ENCODE results near the gene DIP2B.

DIP2B gene

DNA sequence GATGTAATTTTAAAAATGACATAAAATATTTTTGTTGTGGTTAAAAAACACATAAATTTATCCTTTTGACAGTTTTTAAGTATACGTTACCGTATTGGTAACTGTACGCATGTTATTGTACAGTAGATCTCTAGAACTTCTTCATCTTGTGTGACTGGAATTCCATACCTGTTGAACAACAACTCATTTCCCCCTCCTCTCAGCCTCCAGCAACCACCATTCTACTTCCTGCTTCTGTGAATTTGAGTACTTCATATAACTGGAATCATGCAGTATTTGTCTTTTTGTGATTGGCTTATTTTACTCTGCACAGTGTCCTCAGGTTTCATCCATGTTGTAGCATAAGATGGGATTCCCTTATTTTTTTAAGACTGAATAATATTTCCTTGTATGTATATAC lies 145.5 kb downstream of the DIP2B start:
- TF ChIP-seq GATA3 (IDR thresholded peaks at IDR 0.05; ENCODE audit: low read depth, low read length), result no peak
- no peak for TF ChIP-seq GATA2 (IDR thresholded peaks at IDR 0.05; ENCODE audit: low read depth, low read length)

DNA sequence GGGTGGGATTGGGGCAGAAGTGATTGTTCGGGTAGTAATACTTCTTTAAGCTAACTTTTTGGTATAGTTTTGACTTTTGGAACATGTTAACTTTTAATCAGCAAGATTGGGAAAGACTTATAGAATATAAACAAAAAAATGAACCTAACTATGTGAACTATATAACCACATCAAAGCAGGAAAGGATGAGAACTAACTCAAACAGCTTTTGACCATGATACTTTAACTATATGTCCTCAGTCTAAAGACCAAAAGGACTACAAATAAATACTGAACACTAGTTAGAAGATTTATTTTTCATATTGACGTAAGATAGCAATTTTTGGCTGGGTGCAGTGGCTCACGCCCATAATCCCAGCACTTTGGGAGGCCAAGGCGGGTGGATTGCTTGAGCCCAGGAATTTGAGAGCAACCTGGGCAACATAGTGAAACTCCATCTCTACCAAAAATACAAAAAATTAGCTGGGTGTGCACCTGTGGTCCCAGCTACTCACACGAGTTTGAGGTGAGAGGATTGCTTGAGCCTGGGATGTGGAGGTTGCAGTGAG lies 150.7 kb downstream of the DIP2B start:
- TF ChIP-seq GATA2 (IDR thresholded peaks at IDR 0.05; ENCODE audit: low read depth, low read length) (no peak), GATA3 (IDR thresholded peaks at IDR 0.05; ENCODE audit: low read depth, low read length) (no peak)

DNA sequence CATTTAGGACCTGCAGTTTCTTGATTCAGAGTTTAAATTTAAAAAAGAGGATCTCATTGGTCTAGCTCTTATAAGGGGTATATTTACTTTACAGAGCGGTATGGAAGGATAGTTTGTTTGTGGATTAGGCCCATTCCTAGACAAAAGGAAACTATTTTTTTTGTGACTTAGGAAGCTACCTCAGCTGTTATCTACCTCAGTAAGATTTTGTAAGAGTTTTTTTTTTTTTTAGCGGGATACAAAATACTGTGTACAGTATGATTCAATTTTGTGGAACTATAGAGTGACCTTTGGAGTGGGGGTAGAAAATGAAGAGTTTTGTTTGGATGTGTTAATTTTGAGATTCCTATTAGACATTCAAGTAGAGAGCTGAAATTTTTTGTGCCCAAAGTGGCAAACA lies 154.5 kb downstream of the DIP2B start:
- TF ChIP-seq GATA3 (IDR thresholded peaks at IDR 0.05; ENCODE audit: low read depth, low read length), result no peak
- TF ChIP-seq GATA2 (IDR thresholded peaks at IDR 0.05; ENCODE audit: low read depth, low read length), result no peak

DNA sequence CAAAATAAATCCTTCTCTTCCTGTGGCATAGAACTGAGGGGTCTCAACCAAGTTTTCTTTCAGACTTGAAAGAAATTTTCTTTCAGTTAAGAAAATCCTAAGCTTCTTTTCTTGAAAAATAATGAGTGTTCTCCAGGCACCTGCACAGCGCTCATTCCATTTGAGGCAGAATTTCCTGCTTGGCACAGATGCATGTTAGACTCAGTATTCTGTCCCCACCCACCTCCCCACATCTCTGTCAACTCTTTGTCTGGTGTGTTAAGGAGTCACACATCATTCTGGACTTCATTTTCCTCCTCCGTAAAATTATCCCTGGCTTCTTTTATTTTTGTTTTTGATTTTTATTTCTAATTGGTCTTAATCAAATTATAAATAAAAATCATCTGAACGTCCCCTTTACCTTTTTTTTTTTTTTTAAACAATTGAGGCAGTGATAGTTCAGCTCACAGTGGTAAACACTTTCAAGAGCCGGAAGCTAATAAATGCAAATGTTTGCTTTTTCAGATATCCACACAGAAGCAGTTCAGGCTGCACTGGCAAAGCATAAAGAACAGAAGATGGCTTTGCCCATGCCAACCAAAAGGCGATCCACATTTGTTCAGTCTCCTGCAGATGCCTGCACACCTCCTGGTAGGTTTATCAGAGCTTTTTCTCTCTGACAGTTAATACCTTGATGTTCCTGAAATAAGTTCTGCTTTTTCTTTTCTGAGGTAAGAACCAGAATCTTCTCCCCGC lies 155.1 kb downstream of the DIP2B start:
- TF ChIP-seq GATA2 (IDR thresholded peaks at IDR 0.05; ENCODE audit: low read depth, low read length) (no peak), GATA3 (IDR thresholded peaks at IDR 0.05; ENCODE audit: low read depth, low read length) (no peak)

DNA sequence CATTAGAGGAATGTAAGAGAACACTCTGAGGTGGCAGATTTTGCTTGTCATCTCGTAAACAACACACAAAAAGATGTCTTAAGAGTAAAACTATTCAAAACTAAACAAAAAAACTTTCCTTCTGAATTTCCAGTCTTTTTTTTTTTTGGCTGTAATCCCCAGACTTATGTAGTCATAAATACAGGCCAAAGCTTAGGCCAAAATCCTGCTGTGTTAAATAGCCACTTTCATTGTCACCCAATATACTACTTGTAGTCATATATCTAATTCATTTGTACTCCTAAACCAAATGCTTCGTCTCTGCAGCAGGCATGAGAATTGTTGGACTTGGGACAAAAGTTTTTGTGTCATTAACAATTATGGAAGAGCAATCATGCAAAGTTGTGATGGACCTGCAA lies 155.6 kb downstream of the DIP2B start:
- TF ChIP-seq GATA3 (IDR thresholded peaks at IDR 0.05; ENCODE audit: low read depth, low read length) (no peak), GATA2 (IDR thresholded peaks at IDR 0.05; ENCODE audit: low read depth, low read length) (no peak)

DNA sequence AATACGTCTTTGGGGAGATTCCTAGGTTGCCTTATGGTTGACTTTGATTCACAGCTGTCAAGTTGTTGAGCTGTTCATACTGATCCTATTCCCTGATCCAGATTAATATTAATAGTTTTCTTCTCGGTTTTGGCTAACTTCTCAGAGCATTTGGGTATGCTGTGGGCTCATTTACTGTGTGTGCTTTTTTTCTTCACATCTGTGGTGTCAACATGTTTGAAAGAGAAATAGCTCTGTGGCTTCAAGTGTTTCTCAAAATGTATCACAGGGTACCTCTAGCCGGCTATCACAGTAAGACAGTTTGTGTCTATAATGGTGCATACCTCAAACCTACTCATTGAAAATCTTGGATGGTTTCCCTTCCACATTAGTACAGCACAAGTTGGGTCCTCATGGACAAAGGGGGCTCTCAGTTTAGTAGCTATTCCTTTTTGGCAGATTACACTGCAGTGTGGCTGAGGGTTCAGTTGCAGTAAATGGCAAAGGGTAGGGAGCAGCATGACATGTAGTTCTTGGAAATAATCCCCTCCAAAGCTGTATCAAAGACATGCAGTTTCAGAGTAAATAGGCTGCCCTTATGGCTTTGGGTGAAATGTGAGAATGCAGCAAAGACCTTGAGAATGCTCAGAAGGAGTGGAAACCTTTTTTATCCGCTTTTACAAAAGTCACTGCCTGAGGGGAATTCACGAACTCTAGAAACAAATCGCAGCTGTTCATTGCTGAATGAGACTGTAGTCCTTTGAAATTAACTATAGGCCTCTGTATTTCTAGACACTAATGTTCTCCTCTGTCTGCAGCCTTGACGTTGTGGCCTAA lies 156.7 kb downstream of the DIP2B start:
- no peak for TF ChIP-seq GATA2 (IDR thresholded peaks at IDR 0.05; ENCODE audit: low read depth, low read length)
- TF ChIP-seq GATA3 (IDR thresholded peaks at IDR 0.05; ENCODE audit: low read depth, low read length), result no peak

DNA sequence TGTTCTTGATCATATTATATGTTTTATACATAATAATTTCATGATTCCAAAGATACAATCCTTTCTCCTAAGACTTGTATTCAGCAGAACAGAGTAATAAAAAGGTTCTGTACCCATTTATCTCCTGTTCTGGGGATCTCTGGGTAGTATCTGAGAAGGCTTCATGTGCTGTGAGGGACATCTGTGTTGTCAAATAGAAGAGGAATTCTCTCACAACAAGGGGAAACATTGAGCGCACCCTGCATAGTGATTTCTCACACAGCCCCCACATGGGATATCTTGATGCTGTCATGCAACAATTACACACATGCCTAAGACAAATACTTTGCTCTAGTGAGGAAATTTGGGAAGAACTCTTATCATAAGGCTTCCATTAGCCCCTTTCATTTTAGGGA lies 157.3 kb downstream of the DIP2B start:
- TF ChIP-seq GATA2 (IDR thresholded peaks at IDR 0.05; ENCODE audit: low read depth, low read length), result no peak
- TF ChIP-seq GATA3 (IDR thresholded peaks at IDR 0.05; ENCODE audit: low read depth, low read length), result no peak

DNA sequence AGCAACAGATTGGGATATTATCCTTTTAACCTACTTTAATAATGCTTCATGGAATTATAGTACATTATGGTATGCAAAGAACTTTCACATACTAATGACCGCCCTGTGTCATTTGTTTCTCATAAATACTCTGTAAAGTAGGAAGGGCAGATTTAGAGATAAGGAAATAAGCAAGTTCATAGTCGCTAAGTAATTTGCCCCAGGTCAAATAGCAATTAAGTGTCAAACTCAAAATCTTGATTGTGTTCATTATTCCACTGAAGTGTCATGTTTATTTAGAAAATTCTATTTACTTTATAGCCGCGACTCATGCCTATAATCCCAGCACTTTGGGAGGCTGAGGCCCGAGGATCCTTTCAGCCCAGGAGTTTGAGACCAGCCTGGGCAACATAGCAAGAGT lies 160.4 kb downstream of the DIP2B start:
- TF ChIP-seq GATA3 (IDR thresholded peaks at IDR 0.05; ENCODE audit: low read depth, low read length) (0 out of 2 replicates have a peak, but pooled peaks have one; percentile 19), GATA2 (IDR thresholded peaks at IDR 0.05; ENCODE audit: low read depth, low read length) (no peak)

DNA sequence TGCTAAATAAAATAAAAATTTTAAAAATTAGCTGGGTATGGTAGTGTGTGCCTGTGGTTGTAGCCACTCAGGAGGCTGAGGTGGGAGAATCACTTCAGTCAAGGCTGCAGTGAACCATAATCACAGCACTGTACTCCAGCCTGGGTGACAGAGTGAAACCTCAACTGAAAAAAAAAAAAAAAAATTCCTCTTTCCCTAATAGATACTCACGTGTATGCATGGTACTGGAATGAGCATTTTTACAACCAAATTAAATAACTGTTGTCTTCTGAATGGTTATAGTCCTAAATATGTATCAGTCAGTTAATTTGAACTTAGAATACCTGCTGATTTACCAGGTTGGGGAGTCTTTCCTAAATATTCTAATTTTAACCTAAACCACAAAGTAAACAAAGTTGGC lies 160.8 kb downstream of the DIP2B start:
- TF ChIP-seq GATA2 (IDR thresholded peaks at IDR 0.05; ENCODE audit: low read depth, low read length) (no peak), GATA3 (IDR thresholded peaks at IDR 0.05; ENCODE audit: low read depth, low read length) (no peak)

DNA sequence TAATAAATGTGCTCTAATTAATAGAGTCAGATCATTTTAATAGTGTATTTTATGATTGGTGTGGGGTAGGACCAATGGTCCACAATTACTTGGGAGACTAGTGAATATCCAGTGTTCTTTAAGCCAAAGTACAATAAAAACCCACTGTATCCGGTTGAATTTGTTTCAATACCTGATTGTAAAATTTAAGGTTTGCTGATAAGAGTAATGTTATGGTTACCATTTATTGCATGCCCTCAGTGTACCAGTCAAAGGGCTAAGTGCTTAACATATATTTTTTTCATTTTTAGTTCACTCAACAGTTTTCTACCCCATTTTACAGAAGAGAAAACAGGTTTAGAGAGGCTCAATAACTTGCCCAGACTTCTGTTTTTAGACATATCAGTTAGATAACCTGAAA lies 161.2 kb downstream of the DIP2B start:
- TF ChIP-seq GATA3 (IDR thresholded peaks at IDR 0.05; ENCODE audit: low read depth, low read length) (no peak), GATA2 (IDR thresholded peaks at IDR 0.05; ENCODE audit: low read depth, low read length) (no peak)

DNA sequence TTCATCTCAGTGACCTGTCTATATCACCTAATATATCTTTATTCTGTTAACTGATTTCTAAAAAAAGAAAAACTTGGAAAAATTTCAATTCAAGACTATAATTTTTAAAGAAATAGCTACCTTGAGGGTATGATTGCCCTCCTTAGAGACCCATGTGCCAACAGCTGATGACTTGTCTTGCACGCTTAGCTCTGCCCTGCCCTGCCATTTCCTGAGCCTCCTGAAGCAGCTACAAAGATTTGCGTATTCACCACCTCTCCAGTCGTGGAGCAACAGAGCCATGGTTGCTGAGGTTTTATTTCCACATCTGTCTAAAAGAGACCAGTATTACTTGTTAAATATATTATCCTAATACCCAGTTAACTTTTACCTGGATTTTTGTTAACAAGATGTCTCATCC lies 167.4 kb downstream of the DIP2B start:
- TF ChIP-seq GATA2 (IDR thresholded peaks at IDR 0.05; ENCODE audit: low read depth, low read length), result no peak
- no peak for TF ChIP-seq GATA3 (IDR thresholded peaks at IDR 0.05; ENCODE audit: low read depth, low read length)

DNA sequence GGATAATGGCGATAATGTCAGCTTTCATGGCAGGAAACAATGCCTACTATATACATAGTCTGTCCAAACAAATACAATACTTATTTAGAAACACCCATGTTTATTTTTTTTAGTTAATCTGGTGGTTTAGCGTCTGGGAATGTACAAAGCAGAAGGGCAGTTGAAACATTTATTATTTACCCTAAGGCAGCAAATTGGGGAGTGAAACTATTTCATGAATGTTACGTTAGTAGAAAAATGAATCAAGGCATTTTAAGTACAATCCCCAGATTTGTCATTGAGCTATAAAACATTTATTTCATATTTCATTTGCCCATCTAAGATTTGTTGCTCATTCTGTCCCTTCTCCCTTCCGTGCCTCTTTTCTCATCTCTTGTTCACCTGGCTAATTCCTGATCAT lies 172.0 kb downstream of the DIP2B start:
- TF ChIP-seq GATA3 (IDR thresholded peaks at IDR 0.05; ENCODE audit: low read depth, low read length) (no peak), GATA2 (IDR thresholded peaks at IDR 0.05; ENCODE audit: low read depth, low read length) (no peak)

DNA sequence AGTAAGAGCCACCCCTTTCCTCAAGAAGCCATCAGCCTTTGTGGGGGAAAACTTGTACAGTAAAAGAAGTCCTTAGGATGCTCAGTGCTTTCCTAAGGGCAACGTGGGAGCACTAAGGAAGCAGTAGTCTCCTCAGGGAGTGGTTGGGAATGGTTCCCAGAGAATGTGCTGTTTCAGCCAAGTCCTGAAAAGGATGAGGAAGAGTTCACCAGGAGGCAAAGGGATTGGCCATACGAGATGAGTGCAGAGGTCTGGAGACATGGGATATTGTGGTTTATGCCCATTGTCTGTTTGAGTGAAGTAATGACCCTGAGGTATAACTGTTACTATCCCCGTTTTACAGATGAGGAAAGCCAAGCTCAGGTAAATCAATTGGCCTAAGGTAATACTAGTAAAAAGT lies 173.1 kb downstream of the DIP2B start:
- no peak for TF ChIP-seq GATA2 (IDR thresholded peaks at IDR 0.05; ENCODE audit: low read depth, low read length)
- no peak for TF ChIP-seq GATA3 (IDR thresholded peaks at IDR 0.05; ENCODE audit: low read depth, low read length)

DNA sequence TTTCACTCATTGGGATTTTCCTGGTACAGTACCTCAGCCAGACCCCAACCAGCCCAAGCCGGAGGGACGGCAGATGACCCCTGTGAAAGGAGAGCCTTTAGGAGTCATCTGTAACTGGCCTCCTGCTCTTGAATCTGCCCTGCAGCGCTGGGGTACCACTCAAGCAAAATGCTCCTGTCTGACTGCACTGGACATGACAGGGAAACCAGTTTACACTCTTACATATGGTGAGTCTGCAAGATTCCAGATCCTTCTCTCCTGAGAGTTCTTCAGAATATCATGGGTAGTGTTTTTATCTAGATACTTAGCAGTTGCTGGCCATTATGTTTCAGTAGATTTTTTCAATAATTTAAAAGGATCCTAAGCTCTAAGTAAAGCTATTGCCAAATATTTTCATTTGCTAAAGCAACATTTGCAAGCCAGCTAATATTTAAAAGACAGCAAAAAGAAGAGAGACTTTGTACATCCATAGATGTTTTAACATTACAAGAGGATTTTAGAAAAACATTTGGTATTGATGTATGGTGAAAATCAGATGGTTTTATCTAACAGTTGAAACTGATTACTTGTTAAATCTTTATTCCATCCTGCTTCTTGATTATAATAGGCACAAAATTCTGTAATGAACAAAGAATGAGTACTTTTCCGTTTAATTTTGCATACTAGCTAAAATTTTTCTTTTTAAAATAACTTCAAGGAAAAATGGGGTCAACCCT lies 174.0 kb downstream of the DIP2B start:
- no peak for TF ChIP-seq GATA3 (IDR thresholded peaks at IDR 0.05; ENCODE audit: low read depth, low read length)

Data from SH-SY5Y (cell line).